Activated T-helper 1 cell treated with Interleukin-2 at 50 U/mL for 16 hours (primary cell): Measurements from ENCODE around the gene DOCK9.
"Not testable (repeated sequence)": the region's sequence is repeated elsewhere in the genome, so short reads cannot be mapped to it uniquely, and the experiment has no call there.

Experiments
- DNase-seq: peaks from one replicate; pipeline ENCODE4 v3.0.0-alpha.2; 2020; ENCODE audit warnings: low read depth

The DOCK9 gene

DNA sequence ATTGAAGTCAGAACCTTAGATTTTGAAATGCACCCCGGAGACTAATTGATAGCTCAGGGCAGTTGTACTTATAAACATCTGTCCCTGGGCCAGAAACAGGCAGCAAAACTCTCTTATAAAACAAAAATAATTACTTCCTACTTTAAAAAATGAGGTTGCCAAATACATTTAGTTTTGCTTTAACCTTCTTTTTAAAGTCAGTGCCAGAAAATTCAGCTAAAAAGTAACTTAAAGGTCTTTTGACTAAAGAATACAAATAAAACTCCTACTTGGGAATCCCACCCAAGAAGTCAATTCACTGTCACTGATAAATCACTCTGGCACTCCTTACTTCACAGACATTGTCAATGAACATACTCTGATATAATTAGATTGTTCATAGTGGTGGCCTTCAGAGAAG, 60.7 kb downstream of the DOCK9 start:
- no peak for DNase-seq

DNA sequence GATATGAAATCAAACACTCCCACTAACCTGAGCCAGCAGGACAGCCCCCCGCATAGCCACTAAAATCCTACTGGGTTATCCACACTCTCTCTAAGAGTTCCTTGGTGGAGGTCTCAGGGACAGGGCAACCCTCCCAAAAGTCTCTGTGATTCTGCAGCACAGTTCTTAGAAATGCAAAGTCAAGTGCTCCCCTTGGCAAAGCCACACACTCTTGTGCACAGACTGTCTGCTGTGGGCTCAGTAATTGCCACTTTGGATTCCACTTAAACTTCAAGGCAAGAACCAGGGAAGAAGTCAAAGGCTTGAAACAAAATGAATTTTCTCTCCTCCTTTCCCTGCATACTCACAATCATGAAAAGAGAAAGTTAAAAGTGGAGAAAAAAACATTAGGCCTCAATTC, 61.5 kb downstream of the DOCK9 start:
- no peak for DNase-seq

DNA sequence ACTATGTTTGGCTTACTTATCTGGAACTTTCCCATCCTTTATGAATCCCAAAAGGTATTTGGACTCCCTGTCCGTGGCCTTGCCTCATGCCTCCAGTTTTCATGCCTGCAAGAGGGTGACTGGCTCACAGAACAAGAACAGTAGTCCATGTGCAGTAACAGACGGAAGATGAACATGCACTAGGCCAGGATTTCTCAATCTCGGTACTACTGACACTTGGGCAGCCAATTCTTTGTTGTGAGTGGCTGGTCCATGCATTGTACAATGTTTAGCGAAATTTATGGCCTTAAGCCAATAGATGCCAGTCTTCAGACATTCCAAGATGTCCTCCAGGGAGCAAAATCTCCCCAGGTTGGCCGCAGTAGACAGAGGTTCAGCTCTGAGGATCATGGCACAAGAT, 61.9 kb downstream of the DOCK9 start:
- no peak for DNase-seq

DNA sequence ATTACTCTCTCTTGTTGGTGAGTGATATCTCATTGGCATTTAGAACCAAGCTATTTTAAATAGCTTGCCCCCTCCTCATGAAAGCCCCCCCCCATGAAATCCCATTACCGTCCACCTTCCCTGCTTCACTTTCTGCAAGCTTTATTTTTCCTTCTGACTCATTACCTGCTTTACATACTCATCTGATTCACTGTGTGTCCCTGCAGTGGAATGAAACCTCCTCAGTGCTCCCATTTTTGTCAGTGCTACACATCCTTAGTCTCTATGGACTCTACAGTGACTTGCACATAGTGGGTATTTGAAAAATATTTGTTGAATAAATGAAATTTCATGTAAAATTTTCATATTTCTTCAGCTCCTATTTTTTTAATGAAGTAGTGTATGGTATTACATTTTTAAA, 62.3 kb downstream of the DOCK9 start:
- no peak for DNase-seq

DNA sequence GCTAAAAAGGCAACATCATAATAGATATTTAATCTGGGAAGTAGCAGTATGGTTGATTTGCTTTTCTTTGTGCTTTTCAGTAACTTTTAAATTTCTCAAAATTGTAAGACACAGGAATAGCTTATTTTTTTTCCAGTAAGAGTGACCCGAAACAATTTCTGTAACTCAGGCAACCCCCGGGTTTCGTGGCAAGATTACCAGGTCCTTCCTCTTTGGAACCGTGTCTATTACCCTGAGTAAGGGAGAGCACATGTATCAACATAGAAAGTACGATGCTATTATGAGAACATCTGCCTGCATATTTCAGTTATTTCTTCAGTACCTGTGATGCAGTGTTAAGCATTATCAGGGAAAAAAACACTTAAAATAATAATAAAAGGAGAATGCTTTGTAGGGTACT, 64.1 kb downstream of the DOCK9 start:
- DNase-seq, result no peak

DNA sequence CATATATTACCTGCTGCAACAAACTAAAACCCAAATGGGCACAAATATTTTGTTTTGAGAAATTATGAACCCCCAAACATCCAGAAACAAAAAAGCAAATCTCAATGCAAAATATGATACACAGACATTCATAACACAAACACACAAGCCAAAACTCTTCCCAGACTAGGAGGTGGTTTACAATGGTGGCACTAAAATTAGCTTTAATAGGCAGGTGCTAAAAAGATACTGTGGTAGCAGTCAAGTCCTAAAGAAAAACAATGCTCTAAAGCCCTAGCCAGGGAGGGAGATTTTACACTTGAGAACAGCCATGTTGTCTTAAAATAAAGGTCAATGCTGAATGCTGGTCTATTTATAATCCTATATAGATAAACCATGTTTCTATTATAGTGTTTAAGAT, 65.0 kb downstream of the DOCK9 start:
- no peak for DNase-seq

DNA sequence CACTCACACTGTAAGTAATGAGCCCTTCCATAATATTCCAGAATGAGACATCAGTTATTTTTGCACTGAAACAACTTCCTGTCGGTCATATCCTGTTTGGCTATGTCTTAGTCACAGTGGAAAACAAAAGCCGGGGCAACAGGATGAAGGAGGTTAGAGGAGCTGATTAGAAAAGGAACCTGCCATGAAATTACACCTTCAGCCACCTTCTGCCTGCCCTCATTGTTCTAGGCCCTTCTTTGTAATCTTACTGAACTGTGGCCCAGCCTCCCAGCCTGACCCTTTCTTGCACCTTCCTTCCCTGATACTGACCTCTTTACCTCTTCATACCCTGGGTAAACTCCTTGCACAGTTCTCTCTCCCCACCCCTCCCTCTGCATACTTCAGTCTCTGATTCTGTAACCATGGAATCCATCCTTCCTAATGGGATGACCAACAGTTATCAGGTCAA, 67.3 kb downstream of the DOCK9 start:
- no peak for DNase-seq

DNA sequence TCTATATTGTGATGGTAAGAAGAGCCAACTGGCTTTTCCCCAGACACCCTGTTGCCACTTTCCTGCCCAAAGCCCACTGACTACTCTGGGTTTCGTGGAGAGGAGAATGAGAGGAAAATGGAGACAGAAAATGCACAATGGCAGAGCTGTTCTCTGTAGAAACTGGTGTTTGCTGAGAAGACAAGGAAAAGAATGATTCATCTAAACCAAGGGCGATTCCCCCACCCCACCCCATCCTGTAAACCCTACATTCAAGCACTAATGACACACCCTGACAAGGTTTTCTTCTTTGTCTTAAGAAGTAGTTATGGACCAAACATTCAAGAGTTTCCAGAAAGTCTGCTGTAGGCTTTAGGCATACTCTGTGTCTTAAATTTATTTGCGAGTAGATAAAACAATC, 68.8 kb downstream of the DOCK9 start:
- no peak for DNase-seq

DNA sequence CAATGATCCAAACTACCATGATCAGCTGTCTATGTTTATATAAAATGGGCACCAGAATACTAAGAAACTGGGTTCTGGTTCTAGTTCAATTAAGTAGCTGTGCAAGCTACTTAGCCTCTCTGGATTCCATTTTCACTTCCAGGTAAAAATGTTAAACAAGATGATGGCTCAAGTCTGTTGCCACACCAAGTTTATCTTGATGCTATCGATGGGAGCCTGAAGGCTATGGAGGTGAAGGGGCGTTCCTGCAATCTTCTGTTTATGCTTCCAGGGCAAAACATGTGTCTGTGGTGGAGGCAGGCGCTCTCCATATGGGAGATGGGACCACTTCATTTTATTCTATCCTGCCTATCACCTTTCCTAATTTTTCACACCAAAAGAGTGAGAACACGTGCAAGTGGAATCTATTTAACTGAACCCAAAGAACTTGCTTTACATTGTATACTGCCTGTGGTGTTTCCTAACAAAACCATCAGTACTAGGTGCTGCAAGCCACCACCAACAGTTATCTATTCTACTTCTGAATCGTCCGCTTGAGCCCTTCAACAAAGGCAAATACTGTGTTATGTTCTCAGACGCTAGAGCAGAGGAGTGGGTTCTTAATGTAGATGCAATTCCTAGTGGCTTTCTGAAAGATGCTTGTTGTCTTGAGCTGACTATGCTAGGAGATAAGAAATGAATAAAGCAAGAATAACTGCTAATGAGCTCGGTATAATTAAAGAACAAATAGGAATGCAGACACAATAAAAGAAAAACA, 70.9 kb downstream of the DOCK9 start:
- no peak for DNase-seq

DNA sequence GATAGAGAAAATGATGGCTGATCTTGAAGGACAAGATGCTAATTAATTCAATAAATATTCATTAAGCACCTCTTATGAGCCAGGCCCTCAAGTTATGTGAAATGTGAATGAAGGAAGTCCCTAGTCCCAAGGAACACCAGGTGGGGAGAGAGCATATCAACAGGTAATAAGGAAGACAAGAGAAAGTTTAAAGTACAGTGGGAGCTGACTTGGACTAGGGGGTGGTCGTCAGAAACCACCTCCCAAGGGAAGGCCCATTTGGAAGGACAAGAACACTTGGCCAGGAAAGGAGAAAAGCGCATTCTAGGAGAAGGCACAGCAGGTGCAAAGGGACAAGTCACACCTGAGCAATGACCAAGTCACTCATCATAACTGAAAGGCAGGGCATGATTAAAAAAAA, 72.7 kb downstream of the DOCK9 start:
- no peak for DNase-seq

DNA sequence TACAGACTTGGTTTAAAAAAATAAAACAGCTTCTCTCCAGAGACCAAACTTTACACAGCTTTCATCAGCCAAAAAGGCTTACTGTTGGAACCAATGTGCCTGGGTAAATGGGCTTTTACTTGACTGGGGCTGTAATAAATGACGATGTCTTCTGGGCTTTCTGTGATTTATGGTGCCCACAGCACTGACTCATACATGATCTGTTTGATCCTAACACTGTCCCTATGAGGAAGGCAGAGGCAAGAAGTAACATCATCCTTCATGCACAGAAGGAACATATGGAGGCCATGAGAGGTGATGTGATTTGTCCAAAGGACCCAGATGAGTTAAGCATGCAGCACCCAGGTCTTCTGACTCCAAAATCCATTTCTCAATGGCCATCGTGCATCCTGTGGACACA, 77.4 kb downstream of the DOCK9 start:
- DNase-seq, result no peak

DNA sequence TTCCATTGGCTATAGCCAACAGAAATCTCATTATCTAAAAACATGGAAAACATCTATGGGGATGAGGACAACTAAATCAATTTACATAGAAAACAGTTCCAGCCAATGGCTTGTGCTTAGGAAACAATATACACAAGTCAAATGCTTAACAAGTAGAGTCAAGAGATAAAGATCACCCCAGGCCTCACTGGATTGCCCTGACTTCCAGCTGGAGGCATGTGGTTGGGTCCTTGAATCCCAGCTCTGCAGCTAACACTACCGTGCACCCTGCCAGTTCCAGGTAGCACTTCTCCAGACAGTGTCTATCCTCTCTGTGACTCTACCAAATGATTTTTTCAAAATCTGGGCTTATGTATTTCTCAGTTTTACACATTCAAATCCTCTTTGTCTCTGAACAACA, 80.2 kb downstream of the DOCK9 start:
- DNase-seq, result no peak

DNA sequence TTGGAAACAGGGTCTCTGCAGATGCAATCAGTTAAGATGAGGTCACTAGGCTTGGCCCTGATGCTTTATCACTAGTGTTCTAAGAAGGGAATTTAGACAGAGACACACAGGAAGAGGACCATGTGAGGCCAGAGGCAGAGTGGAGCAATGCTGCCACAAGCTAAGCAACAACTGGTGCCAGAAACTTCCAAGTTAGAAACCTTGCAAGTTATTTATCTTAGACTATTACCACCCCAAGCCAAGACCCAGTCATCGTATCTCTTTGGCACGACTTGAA, 81.1 kb downstream of the DOCK9 start:
- no peak for DNase-seq

DNA sequence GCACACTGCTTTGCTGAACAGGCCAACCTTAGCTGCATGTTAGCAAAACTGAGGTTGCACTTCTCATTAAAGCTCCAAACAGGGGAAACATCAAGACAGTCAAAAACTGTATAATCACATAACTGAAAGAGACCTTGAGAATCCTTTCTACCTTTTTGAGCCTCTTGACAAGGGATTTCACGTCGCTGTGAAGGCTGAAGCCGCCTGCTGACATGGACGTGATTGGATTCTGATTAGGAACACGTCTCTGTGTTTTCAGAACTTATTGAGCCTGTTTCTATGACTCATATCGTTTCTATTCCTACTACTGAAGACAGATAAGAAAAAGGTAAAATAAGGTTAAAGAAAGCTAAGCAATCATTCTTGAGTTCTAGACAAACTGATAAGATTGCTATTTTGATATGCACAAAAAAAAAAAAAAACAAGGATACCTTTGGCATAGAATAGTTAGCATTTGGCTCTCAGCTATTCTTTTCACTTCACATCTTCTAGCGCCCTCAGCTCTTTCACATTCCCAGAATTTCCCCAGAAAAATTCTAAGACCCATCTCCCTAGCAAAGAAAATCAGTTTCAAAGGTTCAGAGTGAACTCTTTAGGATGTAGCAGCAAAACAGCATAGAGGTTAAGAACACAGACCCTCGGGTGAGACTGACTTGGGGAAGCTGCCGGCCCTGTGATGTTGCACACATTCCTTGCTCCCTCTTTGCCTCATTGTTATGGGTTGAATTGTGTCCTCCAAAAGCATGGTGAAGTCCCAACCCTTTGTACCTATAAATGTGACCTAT, 81.6 kb downstream of the DOCK9 start:
- DNase-seq, result no peak

DNA sequence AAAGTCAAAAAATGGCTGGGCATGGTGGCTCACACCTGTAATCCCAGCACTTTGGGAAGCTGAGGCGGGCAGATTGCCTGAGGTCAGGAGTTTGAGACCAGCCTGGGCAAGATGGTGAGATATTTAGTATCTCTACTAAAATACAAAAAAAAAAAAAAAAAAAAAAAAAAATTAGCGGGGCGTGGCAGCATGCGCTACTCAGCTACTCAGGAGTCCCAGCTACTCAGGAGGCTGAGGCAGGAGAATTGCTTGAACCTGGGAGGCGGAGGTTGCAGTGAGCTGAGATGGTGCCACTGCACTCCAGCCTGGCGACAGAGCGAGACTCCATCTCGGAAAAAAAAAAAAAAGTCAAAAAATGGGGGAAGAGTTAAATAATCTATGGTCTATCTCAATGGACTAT, 83.0 kb downstream of the DOCK9 start:
- DNase-seq, result not testable (repeated sequence)

DNA sequence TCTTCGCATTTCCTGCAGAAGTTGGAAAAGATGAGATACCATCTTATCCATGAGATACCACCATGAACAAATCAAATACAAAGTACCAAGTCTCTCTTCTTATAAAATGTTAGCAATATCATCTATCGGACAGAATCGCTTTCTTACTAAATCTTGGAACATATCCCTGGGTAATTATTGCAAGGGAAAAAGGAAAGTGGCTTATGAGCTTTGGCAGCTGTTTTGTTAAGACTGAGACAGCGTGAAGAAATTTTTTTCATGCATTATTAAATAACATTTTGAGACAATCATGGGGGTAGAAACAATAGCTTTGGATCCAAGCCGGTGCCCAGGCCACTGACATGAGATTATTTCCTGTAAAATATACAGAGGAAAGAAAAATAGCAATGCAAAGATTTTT, 84.5 kb downstream of the DOCK9 start:
- DNase-seq, result no peak

DNA sequence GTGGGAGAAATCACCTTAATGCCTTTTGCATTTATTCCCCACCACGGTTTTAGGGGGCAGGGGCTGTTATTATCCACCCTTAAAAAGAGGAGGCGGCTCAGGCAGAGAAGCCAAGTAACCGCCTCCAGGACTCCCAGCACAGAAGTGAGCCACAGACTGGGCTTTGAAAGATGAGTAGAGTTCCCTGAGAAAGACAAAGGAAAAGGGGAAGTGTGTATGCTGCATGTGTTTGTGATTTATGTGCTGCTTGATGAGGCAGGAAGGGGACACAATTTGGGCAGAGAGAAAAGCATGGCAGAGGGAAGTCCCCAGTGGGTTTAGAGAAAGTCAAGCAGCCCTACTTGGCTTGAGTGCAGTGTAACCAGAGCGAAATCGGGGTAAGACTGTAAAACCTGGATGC, 85.0 kb downstream of the DOCK9 start:
- no peak for DNase-seq

DNA sequence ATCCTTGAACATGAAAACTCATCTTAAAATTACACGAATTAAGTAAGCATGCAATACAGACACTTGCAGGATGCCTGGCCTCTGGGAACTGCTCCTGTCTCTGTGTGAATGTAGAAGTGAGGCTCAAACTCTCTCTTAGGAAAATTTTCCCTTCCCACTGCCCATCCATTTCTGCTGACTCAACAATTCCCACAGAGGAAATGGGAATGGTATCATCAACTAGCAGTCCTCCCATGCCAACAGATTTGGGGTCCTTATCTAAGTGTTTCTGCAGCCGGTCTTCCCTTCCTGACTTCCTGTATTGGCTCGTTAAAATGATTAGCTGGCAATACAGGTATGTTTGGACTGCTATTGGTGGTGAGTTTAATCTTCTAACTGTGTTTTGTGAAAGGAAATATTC, 85.8 kb downstream of the DOCK9 start:
- no peak for DNase-seq

DNA sequence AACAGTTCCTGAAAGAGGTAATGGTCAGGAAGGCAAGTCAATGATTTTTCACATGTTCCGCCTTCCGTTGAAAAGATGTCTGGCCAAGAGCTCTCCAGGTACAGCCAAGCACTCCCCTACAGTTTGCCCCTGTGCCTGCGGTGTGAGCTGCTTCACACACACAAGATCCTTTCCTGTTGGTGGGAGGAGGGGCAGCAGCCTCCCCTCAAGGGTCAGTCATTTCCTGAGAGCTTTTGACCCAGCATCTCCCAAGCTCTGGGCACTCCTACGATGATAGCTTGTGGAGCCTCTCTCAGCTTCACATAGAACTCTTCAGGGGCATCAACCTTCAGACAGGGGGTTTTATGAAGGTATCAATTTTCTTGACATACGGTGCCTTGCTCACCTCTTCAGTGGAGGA, 86.9 kb downstream of the DOCK9 start:
- no peak for DNase-seq

DNA sequence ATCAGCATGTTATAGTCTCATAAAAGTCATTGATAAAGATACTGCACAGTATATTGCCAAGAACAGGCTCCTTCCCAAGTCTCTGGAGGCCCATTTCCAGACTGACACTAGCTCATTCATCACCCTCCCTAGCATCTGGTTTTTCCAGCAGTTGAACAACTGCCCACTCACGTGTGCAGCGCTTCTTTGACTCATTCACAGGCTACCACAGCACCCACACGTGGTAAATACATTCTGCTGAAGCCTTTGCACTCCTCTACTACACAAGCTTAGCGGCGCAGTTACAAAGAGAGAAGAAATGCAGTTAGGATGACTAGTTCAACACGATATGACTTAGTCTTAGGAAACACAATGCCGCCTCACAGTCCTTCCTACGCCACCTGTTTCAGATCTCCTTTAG, 87.7 kb downstream of the DOCK9 start:
- DNase-seq, result no peak

DNA sequence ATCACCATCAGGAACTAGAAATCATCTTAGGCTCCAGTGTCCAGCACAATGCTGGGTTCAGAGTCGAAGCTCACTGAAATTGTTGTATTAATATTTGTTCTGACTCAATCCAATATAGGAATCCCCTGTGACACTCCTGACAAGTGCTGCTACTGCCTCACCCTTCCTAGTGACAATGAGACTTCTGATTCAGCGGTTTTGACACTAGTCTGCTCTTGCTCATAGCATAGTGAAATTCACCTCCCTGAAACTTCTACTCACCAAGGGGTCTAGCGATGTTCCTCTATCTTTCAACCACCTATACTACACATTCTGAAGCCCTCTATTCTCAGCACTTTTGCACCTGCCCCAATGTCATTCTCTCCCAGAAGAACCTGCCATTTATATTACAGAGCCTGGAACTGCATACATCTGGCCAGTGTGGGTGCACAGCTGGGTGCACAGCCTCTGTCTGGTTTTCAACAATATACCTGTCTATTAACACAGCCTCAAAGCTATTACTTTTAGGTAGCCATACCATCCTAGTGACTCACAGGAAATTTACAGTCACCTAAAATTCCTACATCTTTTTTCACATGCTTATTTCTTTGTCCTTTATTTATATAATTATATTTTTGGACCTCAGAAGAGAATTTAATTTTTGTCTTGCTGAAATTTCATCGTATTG, 88.3 kb downstream of the DOCK9 start:
- no peak for DNase-seq

DNA sequence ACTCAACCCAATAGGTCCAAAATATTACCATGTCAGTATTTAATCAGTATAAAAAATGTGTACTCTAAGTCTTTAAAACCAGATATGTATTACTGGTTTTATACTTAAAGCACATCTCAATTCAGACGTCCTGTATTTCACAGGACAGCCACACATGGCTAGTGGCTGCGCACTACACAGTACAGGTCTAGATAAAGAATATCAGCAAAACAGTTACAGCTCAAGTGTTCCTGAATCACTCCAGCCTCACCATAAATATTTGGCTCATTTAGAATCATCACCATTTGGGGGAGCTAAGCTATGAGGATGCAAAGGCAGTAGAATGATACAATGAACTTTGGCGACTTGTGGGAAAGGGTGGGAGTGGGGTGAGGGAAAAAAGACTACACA, 89.0 kb downstream of the DOCK9 start:
- no peak for DNase-seq

DNA sequence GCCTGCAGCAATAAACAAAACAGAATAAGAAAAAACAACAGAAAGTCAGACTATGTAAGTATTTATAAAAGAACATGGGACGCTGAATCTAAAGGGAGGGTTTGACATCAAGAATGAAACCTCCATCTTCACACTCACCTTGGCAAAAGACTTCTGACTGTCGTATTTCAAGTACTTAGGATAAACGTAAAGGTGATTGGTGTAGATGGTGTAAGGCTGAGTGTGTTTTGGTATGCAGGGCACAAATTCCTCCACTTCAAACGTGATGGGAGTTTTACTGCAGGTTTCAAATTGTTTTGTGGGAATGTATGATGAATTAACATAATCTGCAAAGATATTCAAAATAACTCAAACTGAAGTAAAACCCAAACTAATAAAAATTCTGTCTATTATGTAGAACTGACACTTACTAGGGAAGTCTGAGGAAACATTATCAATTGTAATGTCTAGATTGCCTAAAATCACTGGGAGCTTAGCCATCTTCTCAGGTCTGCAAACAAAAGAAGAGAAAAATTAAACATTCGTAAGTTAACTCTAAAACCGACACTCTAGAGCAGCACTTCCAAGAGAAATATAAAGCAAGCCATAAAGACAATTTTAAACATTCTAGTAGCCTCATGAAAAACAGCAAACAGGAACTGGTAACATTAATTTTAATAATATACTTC, 89.5 kb downstream of the DOCK9 start:
- no peak for DNase-seq
